ENCODE measurements around the gene PRKCE. TPM values are rescaled to one million over a fixed set of nuclear protein-coding genes. Genes with fewer than 3 reads are reported as not detected.

The PRKCE gene
- total and polyA plus RNA-seq, 2 donors (not counting 1 experiment from before 2014, with no cell fraction given), result 23.6 to 271 TPM

DNA sequence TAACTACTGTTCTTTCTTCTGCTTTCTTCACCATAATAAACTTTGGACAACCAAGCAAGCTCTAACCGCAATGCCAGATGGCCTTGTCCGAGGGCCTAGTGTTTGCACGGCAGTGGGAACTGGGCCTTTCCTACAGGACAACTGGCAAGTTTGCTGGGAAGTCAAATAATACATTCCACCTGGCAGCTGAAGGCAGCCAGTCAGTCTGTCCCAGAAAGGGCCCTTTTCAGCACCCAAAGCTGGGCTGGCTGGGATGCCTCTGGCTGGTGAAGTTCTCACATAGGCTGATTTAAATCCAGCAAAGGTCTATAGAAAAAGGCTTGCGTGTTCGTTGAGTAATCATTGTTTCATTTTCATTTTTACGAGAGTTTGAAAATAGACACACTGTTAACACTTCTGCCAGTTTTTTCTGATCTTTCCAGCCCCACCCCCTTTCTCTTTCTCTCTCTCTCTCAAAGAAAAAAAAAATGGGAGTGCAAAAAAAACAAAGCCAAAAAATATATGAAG is 535.7 kb downstream of the PRKCE start:
- POLR2A ChIA-PET, result no interaction called here
- no peaks in the 10 kb centered on the region for H3K9me3 Mint-ChIP-seq (ENCODE audit: insufficient read depth)

DNA sequence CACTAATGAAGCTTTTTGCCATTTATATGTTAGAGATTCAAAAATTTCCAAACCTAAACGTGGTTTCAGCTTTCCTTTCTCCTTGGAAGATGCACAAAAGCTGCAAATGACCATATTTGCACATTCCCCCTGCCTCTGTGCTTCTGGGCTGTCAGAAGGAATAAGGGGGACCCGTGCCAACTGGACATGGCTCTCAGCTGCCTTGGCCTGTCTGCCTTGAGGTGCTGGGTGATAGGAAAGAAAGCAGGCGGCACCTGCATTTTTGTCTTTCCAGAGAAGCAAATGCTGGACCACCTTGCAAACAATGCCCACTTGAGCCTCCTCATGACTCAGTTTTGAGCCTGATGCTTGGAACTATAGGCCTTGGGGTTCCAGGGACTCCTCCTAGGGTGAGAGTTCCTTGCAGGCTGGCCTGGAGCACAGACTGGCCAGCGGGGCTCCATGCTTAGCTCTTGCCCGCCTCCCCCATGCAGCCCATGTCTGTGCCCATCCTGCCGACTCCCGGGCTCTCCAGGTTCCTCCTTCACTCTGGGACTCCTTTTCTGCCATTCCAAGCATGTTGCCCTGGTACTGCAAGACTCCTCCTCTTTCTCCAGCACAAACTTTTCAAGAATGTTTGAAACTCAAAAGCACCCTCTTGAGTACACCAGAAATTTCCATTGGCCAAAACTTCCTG is 536.7 kb downstream of the PRKCE start:
- DNase-seq, result no peak
- no peak overlapping the region for H3K4me3 Mint-ChIP-seq

More for the DNA sequence above, 535.7 kb downstream of the PRKCE start:
- Histone ChIP-seq H3K9me3 (ENCODE audit: control extremely low read depth in 1 of 3, control insufficient read depth in 2 of 3, insufficient read depth in 1 of 3, low read length in 2 of 3) (no peaks in the 10 kb centered on the region), H3K27ac (ENCODE audit: low read length in 2 of 2) (peak overlapping the region in 1 of 2 donors; percentile 36), H3K9ac (ENCODE audit: low read length) (no peak overlapping the region), H3K4me3 (ENCODE audit: control extremely low read depth in 1 of 5, extremely low read depth in 1 of 5, insufficient read depth in 1 of 5, low read depth in 2 of 5, low read length in 4 of 5) (no peak overlapping the region), H3K4me1 (ENCODE audit: control insufficient read depth in 2 of 2, insufficient read depth in 2 of 2, low read length in 2 of 2) (no peaks in the 10 kb centered on the region), H4K20me1 (ENCODE audit: control insufficient read depth, insufficient read depth, low read length, poor library complexity, severe bottlenecking) (no peaks in the 10 kb centered on the region), H2AFZ (ENCODE audit: insufficient read depth, low read depth, low read length, poor library complexity, severe bottlenecking) (no peak overlapping the region), H3K27me3 (replicated peaks in 1 of 4; ENCODE audit: control extremely low read depth in 1 of 4, control insufficient read depth in 3 of 4, insufficient read depth in 4 of 4, low read length in 3 of 4) (no peaks in the 10 kb centered on the region), H3K4me2 (replicated peaks; ENCODE audit: low read depth, low read length, poor library complexity, severe bottlenecking) (no peak overlapping the region), H3K36me3 (replicated peaks in 1 of 2; ENCODE audit: control extremely low read depth in 1 of 2, control insufficient read depth in 1 of 2, extremely low read depth in 1 of 2, insufficient read depth in 2 of 2, low read length in 1 of 2) (peaks cover 0 to 20% of the 10 kb centered on the region in 2 experiments), H3K79me2 (ENCODE audit: control insufficient read depth, insufficient read depth, low read length) (no peaks in the 10 kb centered on the region)
- CTCF ChIA-PET, result interaction anchor here (0.7 kb wide), 1 partner anchor 23 kb away, joined by 5 read pairs; no protein-coding TSS in a partner anchor
- H3K4me3 Mint-ChIP-seq, result no peak overlapping the region
- TF ChIP-seq EZH2 (IDR thresholded peaks at IDR 0.05; ENCODE audit: borderline replicate concordance, insufficient read depth, low read depth, low read length, poor library complexity, severe bottlenecking), result no peak
- TF ChIP-seq, protein P1, sequence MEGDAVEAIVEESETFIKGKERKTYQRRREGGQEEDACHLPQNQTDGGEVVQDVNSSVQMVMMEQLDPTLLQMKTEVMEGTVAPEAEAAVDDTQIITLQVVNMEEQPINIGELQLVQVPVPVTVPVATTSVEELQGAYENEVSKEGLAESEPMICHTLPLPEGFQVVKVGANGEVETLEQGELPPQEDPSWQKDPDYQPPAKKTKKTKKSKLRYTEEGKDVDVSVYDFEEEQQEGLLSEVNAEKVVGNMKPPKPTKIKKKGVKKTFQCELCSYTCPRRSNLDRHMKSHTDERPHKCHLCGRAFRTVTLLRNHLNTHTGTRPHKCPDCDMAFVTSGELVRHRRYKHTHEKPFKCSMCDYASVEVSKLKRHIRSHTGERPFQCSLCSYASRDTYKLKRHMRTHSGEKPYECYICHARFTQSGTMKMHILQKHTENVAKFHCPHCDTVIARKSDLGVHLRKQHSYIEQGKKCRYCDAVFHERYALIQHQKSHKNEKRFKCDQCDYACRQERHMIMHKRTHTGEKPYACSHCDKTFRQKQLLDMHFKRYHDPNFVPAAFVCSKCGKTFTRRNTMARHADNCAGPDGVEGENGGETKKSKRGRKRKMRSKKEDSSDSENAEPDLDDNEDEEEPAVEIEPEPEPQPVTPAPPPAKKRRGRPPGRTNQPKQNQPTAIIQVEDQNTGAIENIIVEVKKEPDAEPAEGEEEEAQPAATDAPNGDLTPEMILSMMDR (IDR thresholded peaks at IDR 0.05), result no peak
- H3K27me3 Mint-ChIP-seq, result no peaks in the 10 kb centered on the region
- intact Hi-C loops (cut with micrococcal nuclease), result no loop called here
- no peak for DNase-seq
- no peak overlapping the region for H3K27ac Mint-ChIP-seq
- peaks cover 4% of the 10 kb centered on the region for H3K4me1 Mint-ChIP-seq
- no peak for ATAC-seq (ENCODE audit: low read depth)
- 92% methylated on average over 3 of the region's 6 CpGs for WGBS (ENCODE audit: insufficient coverage)

More for the DNA sequence above, 536.7 kb downstream of the PRKCE start:
- Mint-ChIP-seq H3K4me1 (peaks cover 4% of the 10 kb centered on the region), H3K9me3 (ENCODE audit: insufficient read depth) (no peaks in the 10 kb centered on the region), H3K27ac (no peak overlapping the region), H3K27me3 (no peaks in the 10 kb centered on the region)
- Histone ChIP-seq H3K27me3 (replicated peaks in 1 of 4; ENCODE audit: control extremely low read depth in 1 of 4, control insufficient read depth in 3 of 4, insufficient read depth in 4 of 4, low read length in 3 of 4) (no peaks in the 10 kb centered on the region), H2AFZ (ENCODE audit: insufficient read depth, low read depth, low read length, poor library complexity, severe bottlenecking) (no peak overlapping the region), H3K27ac (ENCODE audit: low read length in 2 of 2) (no peak overlapping the region), H3K4me3 (ENCODE audit: control extremely low read depth in 1 of 5, extremely low read depth in 1 of 5, insufficient read depth in 1 of 5, low read depth in 2 of 5, low read length in 4 of 5) (no peak overlapping the region), H4K20me1 (ENCODE audit: control insufficient read depth, insufficient read depth, low read length, poor library complexity, severe bottlenecking) (no peaks in the 10 kb centered on the region), H3K36me3 (replicated peaks in 1 of 2; ENCODE audit: control extremely low read depth in 1 of 2, control insufficient read depth in 1 of 2, extremely low read depth in 1 of 2, insufficient read depth in 2 of 2, low read length in 1 of 2) (peaks cover 0 to 20% of the 10 kb centered on the region in 2 experiments), H3K4me2 (replicated peaks; ENCODE audit: low read depth, low read length, poor library complexity, severe bottlenecking) (no peak overlapping the region), H3K9me3 (ENCODE audit: control extremely low read depth in 1 of 3, control insufficient read depth in 2 of 3, insufficient read depth in 1 of 3, low read length in 2 of 3) (no peaks in the 10 kb centered on the region), H3K79me2 (ENCODE audit: control insufficient read depth, insufficient read depth, low read length) (no peaks in the 10 kb centered on the region), H3K4me1 (ENCODE audit: control insufficient read depth in 2 of 2, insufficient read depth in 2 of 2, low read length in 2 of 2) (no peaks in the 10 kb centered on the region), H3K9ac (ENCODE audit: low read length) (no peak overlapping the region)
- CTCF ChIA-PET, result no interaction called here
- intact Hi-C loops (cut with micrococcal nuclease), result no loop called here
- ATAC-seq (ENCODE audit: low read depth), result no peak
- 97% methylated on average over 6 of the region's 7 CpGs for WGBS (ENCODE audit: insufficient coverage)
- POLR2A ChIA-PET, result no interaction called here
- TF ChIP-seq EZH2 (IDR thresholded peaks at IDR 0.05; ENCODE audit: borderline replicate concordance, insufficient read depth, low read depth, low read length, poor library complexity, severe bottlenecking), result no peak
- TF ChIP-seq, protein P1 (IDR thresholded peaks at IDR 0.05), result no peak
